Transverse colon (tissue), 3 donors: Measurements from ENCODE around the gene NCCRP1.

Experiments
- CTCF ChIP-seq, 5 experiments: fragments of 200-600 bp in 3 of 5; fragments of 450-650 bp in 2 of 5; sonication (generic) in 3 of 5; IDR thresholded peaks; 1 replicate in 2 of 5; 2 replicates in 3 of 5; pipeline ENCODE4 v1.5.1; 2016 to 2017; ENCODE audit warnings: antibody characterized with exemption in 5 of 5, inconsistent platforms in 3 of 5, mild to moderate bottlenecking in 2 of 5, moderate library complexity in 1 of 5
- EP300 ChIP-seq: sonication (generic); formaldehyde crosslinking; IDR thresholded peaks from one replicate; pipeline ENCODE4 v1.6.1; 2017; ENCODE audit warnings: antibody characterized with exemption, low read depth
- POLR2A ChIP-seq: fragments of 450-650 bp; IDR thresholded peaks from one replicate; pipeline ENCODE4 v1.6.1; 2016; ENCODE audit warnings: antibody characterized with exemption, mild to moderate bottlenecking, moderate library complexity

- no peak for TF ChIP-seq CTCF (IDR thresholded peaks at IDR 0.05)
- no peak for TF ChIP-seq POLR2A
- no peak for TF ChIP-seq EP300
Measured at GRCh38 chr19:39157275-39157996, 39.3 kb upstream of the NCCRP1 start.
